Vagina (tissue), 2 donors: Measurements from ENCODE around the gene TNNT3.

Experiments
- POLR2AphosphoS5 ChIP-seq, 2 donors: sonication (generic); formaldehyde crosslinking; IDR thresholded peaks; one replicate each; pipeline ENCODE4 v1.9.0; 2017; ENCODE audit warnings: antibody characterized with exemption in 2 of 2, mild to moderate bottlenecking in 2 of 2, low read depth in 1 of 2; ENCODE audit not compliant: insufficient read depth in 1 of 2
- TF ChIP-seq, protein P1 (sequence below), 3 experiments: fragments of 450-650 bp in 2 of 3; fragments of 200-600 bp in 1 of 3; sonication (generic) in 1 of 3; IDR thresholded peaks; one replicate each; pipeline ENCODE4 v1.5.1; 2017 to 2019; ENCODE audit warnings: antibody characterized with exemption in 3 of 3, mild to moderate bottlenecking in 2 of 3, moderate library complexity in 2 of 3

- no peak for TF ChIP-seq POLR2AphosphoS5 (IDR thresholded peaks at IDR 0.05; ENCODE audit: insufficient read depth in 1 of 2, low read depth in 1 of 2)
- TF ChIP-seq, protein P1, sequence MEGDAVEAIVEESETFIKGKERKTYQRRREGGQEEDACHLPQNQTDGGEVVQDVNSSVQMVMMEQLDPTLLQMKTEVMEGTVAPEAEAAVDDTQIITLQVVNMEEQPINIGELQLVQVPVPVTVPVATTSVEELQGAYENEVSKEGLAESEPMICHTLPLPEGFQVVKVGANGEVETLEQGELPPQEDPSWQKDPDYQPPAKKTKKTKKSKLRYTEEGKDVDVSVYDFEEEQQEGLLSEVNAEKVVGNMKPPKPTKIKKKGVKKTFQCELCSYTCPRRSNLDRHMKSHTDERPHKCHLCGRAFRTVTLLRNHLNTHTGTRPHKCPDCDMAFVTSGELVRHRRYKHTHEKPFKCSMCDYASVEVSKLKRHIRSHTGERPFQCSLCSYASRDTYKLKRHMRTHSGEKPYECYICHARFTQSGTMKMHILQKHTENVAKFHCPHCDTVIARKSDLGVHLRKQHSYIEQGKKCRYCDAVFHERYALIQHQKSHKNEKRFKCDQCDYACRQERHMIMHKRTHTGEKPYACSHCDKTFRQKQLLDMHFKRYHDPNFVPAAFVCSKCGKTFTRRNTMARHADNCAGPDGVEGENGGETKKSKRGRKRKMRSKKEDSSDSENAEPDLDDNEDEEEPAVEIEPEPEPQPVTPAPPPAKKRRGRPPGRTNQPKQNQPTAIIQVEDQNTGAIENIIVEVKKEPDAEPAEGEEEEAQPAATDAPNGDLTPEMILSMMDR (IDR thresholded peaks at IDR 0.05): no peak
These were observed 41.1 kb upstream of the TNNT3 start for GRCh38 chr11:1878137-1879031.
